Hematopoietic multipotent progenitor cell treated with erythropoietin and hydrocortisone succinate and interleukin-3 and kit ligand, for 6 days (in vitro differentiated cells): ENCODE results near the gene RASGRP1.

ENCODE experiments used
- DNase-seq: peaks from one replicate; pipeline ENCODE4 v3.0.0-alpha.2; 2015

Gene RASGRP1

GRCh38 chr15:38534691-38535090 is 29.9 kb downstream of the RASGRP1 start:
- DNase-seq, result no peak

GRCh38 chr15:38533926-38534325 is 30.7 kb downstream of the RASGRP1 start:
- no peak for DNase-seq

GRCh38 chr15:38533416-38533915 is 31.1 kb downstream of the RASGRP1 start:
- no peak for DNase-seq

- peak; percentile 9 for DNase-seq
These were observed 31.9 kb downstream of the RASGRP1 start for GRCh38 chr15:38532728-38533127.

- no peak for DNase-seq
These were observed 33.1 kb downstream of the RASGRP1 start for GRCh38 chr15:38531509-38531908.

GRCh38 chr15:38530113-38530512 is 34.5 kb downstream of the RASGRP1 start:
- no peak for DNase-seq

- no peak for DNase-seq
These were observed 36.3 kb downstream of the RASGRP1 start for GRCh38 chr15:38528294-38528693.

GRCh38 chr15:38526158-38526557 is 38.5 kb downstream of the RASGRP1 start:
- no peak for DNase-seq

- DNase-seq, result no peak
These were observed 39.1 kb downstream of the RASGRP1 start for GRCh38 chr15:38525489-38525888.

GRCh38 chr15:38524156-38524555 is 40.5 kb downstream of the RASGRP1 start:
- DNase-seq, result no peak

- no peak for DNase-seq
These were observed 41.7 kb downstream of the RASGRP1 start for GRCh38 chr15:38522922-38523321.

- peak; percentile 8 for DNase-seq
These were observed 43.3 kb downstream of the RASGRP1 start for GRCh38 chr15:38521316-38521715.

GRCh38 chr15:38520035-38520434 is 44.6 kb downstream of the RASGRP1 start:
- DNase-seq, result no peak

- DNase-seq, result no peak
These were observed 46.5 kb downstream of the RASGRP1 start for GRCh38 chr15:38518084-38518483.

GRCh38 chr15:38517312-38517975 is 47.2 kb downstream of the RASGRP1 start:
- DNase-seq, result no peak

GRCh38 chr15:38516626-38517025 is 48.0 kb downstream of the RASGRP1 start:
- DNase-seq, result no peak

GRCh38 chr15:38514601-38515000 is 50.0 kb downstream of the RASGRP1 start:
- no peak for DNase-seq

GRCh38 chr15:38512901-38513300 is 51.7 kb downstream of the RASGRP1 start:
- peak; percentile 29 for DNase-seq

- DNase-seq, result no peak
These were observed 55.5 kb downstream of the RASGRP1 start for GRCh38 chr15:38509152-38509551.

- DNase-seq, result no peak
These were observed 56.0 kb downstream of the RASGRP1 start for GRCh38 chr15:38508647-38509046.

GRCh38 chr15:38507570-38507969 is 57.0 kb downstream of the RASGRP1 start:
- no peak for DNase-seq

- no peak for DNase-seq
These were observed 57.6 kb downstream of the RASGRP1 start for GRCh38 chr15:38506997-38507396.

GRCh38 chr15:38504680-38505467 is 59.7 kb downstream of the RASGRP1 start:
- no peak for DNase-seq

- no peak for DNase-seq
These were observed 61.1 kb downstream of the RASGRP1 start for GRCh38 chr15:38503496-38503895.
